Measurements from ENCODE around the gene NUFIP2. TPM values are rescaled to one million over a fixed set of nuclear protein-coding genes. Genes with fewer than 3 reads are reported as not detected.
A peak's percentile ranks its signal among the peaks of the same experiment; 100 is the strongest.

NUFIP2 gene
- total and polyA plus RNA-seq, 8 donors, result 34.5 to 61.2 (median 38.8) TPM

- Histone ChIP-seq H3K4me1 (peaks cover 30 to 50% of the 10 kb centered on the region in 2 donors), H3K27me3 (no peaks in the 10 kb centered on the region), H3K36me3 (peaks cover 0 to 54% of the 10 kb centered on the region in 2 donors), H3K27ac (peak overlapping the region in 1 of 2 donors; percentile 11), H3K4me3 (no peak overlapping the region), H3K9me3 (no peaks in the 10 kb centered on the region)
- intact Hi-C loops (cut with DNase I), result no loop called here
- no peak for TF ChIP-seq CTCF (IDR thresholded peaks at IDR 0.05)
- DNase-seq (peak in 1 of 4 donors; percentile 29), ATAC-seq (peak; percentile 22)
Measured at GRCh38 chr17:29257756-29258155, 36.2 kb downstream of the NUFIP2 start.

- Histone ChIP-seq H3K36me3 (peaks cover 0 to 45% of the 10 kb centered on the region in 2 donors), H3K27me3 (no peaks in the 10 kb centered on the region), H3K4me1 (peaks cover 30 to 53% of the 10 kb centered on the region in 2 donors), H3K27ac (peak overlapping the region in 1 of 2 donors; percentile 1), H3K9me3 (no peaks in the 10 kb centered on the region), H3K4me3 (no peak overlapping the region)
- intact Hi-C loops (cut with DNase I), result no loop called here
- DNase-seq, result no peak
- TF ChIP-seq CTCF (IDR thresholded peaks at IDR 0.05), result no peak
- ATAC-seq, result peak; percentile 29
Measured at GRCh38 chr17:29256735-29257466, 37.0 kb downstream of the NUFIP2 start.

GRCh38 chr17:29255926-29256522 lies 37.9 kb downstream of the NUFIP2 start:
- H3K4me1 ChIP-seq, result peaks cover 30 to 53% of the 10 kb centered on the region in 2 donors
- no peak for DNase-seq
- peak; percentile 11 for ATAC-seq

GRCh38 chr17:29253037-29253436 lies 40.9 kb downstream of the NUFIP2 start:
- no peak for TF ChIP-seq CTCF (IDR thresholded peaks at IDR 0.05)
- H3K4me1 ChIP-seq, result peaks cover 21 to 41% of the 10 kb centered on the region in 2 donors

More at GRCh38 chr17:29255926-29256522, 37.9 kb downstream of the NUFIP2 start:
- H3K36me3 ChIP-seq, result peaks cover 0 to 36% of the 10 kb centered on the region in 2 donors
- no peak overlapping the region for H3K4me3 ChIP-seq
- H3K27me3 ChIP-seq, result no peaks in the 10 kb centered on the region
- no peak for TF ChIP-seq CTCF (IDR thresholded peaks at IDR 0.05)
- intact Hi-C loops (cut with DNase I), result no loop called here
- no peaks in the 10 kb centered on the region for H3K9me3 ChIP-seq
- peak overlapping the region in 1 of 2 donors; percentile 1 for H3K27ac ChIP-seq

GRCh38 chr17:29252101-29252791 lies 41.7 kb downstream of the NUFIP2 start:
- Histone ChIP-seq H3K4me1 (peaks cover 16 to 34% of the 10 kb centered on the region in 2 donors), H3K4me3 (no peak overlapping the region), H3K27ac (no peak overlapping the region), H3K27me3 (no peaks in the 10 kb centered on the region), H3K36me3 (peaks cover 0 to 6% of the 10 kb centered on the region in 2 donors), H3K9me3 (no peaks in the 10 kb centered on the region)
- peak; percentile 25 to 33 for TF ChIP-seq CTCF (IDR thresholded peaks at IDR 0.05)
- DNase-seq, result peak in 2 of 4 donors; percentile 45 to 67
- peak; percentile 28 for ATAC-seq
- intact Hi-C loops (cut with DNase I), result no loop called here

More at GRCh38 chr17:29253037-29253436, 40.9 kb downstream of the NUFIP2 start:
- intact Hi-C loops (cut with DNase I), result no loop called here
- no peaks in the 10 kb centered on the region for H3K27me3 ChIP-seq
- H3K36me3 ChIP-seq, result peaks cover 0 to 7% of the 10 kb centered on the region in 2 donors
- H3K4me3 ChIP-seq, result no peak overlapping the region
- no peaks in the 10 kb centered on the region for H3K9me3 ChIP-seq
- ATAC-seq (no peak), DNase-seq (no peak)
- H3K27ac ChIP-seq, result no peak overlapping the region
